ENCODE data around the gene TSC2. TPM values are rescaled to one million over a fixed set of nuclear protein-coding genes. Genes with fewer than 3 reads are reported as not detected.

Gene TSC2
- total and polyA plus RNA-seq, 9 of the 15 experiments (the other 6 are each of a cell fraction or from before 2014, with no cell fraction given): 1.3 to 68.1 (median 16.6) TPM

DNA sequence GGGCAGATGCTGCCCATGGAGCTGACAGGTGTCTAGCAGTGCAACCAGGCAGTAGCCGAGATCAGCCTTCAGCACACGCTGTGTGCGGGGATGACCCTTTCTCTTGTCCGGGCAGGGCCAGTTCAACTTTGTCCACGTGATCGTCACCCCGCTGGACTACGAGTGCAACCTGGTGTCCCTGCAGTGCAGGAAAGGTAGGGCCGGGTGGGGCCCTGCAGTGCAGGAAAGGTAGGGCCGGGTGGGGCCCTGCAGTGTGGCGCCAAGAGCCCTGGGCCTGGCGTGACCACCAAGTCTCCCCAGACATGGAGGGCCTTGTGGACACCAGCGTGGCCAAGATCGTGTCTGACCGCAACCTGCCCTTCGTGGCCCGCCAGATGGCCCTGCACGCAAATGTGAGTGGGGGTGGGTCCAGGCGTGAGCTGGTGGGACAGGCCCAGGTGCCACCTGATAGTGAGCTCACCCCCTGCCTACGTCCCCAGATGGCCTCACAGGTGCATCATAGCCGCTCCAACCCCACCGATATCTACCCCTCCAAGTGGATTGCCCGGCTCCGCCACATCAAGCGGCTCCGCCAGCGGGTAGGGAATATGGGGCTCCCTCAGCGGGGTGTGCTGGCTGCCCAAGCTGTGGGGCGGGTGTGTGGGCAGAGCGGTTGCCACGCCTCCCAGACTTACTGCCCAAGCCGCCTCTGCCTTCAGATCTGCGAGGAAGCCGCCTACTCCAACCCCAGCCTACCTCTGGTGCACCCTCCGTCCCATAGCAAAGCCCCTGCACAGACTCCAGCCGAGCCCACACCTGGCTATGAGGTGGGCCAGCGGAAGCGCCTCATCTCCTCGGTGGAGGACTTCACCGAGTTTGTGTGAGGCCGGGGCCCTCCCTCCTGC is 40.2 kb downstream of the TSC2 start:
- peaks cover 77% of the 10 kb centered on the region; the same call in 2 of the 3 replicates for H3K36me3 ChIP-seq (ENCODE audit: control insufficient read depth, insufficient read depth, low read length)
- DNase-seq (ENCODE audit: extremely low read depth in 1 of 4, low spot score in 3 of 4): no peak
- POLR2A ChIA-PET: interaction anchor here (0.6 to 1.0 kb wide), 3 partner anchors 57 to 216 kb away, joined by 3 read pairs; no protein-coding TSS in a partner anchor
- no peak overlapping the region; a peak in 1 of 4 replicates for H3K9ac ChIP-seq (ENCODE audit: insufficient read depth in 1 of 2, low read depth in 2 of 2, low read length in 2 of 2)
- no peaks in the 10 kb centered on the region for H3K79me2 ChIP-seq (ENCODE audit: control insufficient read depth, insufficient read depth, low read length)
- no peaks in the 10 kb centered on the region for H3K9me1 ChIP-seq (ENCODE audit: control insufficient read depth, insufficient read depth, low read length)
- H4K20me1 ChIP-seq (replicated peaks; ENCODE audit: control insufficient read depth, insufficient read depth, low read length): no peaks in the 10 kb centered on the region
- CTCF ChIA-PET (ENCODE audit: low intra/inter-chr PET ratio): no interaction called here
- WGBS (ENCODE audit: insufficient coverage, low coverage, missing lambda C conversion rate): 91% methylated on average over 36 of the region's 41 CpGs
- no peak overlapping the region for H3K4me3 ChIP-seq
- intact Hi-C loops (cut with micrococcal nuclease) (no loop called here), in situ Hi-C loops (cut with MboI) (loop anchor here (10.0 kb wide), 1 partner anchor 57 kb away; the partner anchor contains the start of gene RAB26)
- BruUV-seq (replicated peaks): no TSS peak
- ATAC-seq: peak; percentile 7; the same call in 1 of the 3 replicates
- no peaks in the 10 kb centered on the region for H3K9me3 ChIP-seq (replicated peaks; ENCODE audit: control insufficient read depth, insufficient read depth, low read depth, low read length)
- H2AFZ ChIP-seq (ENCODE audit: low read depth, low read length): no peak overlapping the region
- H3K27me3 ChIP-seq (ENCODE audit: control insufficient read depth in 2 of 2, insufficient read depth in 2 of 2, low read length in 2 of 2): no peaks in the 10 kb centered on the region
- peaks cover 0 to 32% of the 10 kb centered on the region in 2 experiments; a peak in 1 of 5 replicates for H3K4me1 ChIP-seq (replicated peaks in 1 of 2; ENCODE audit: control insufficient read depth in 2 of 2, insufficient read depth in 2 of 2, low read length in 2 of 2)
- no peak overlapping the region for H3K4me2 ChIP-seq (ENCODE audit: insufficient read depth, low read length)
- no peak for FAIRE-seq
- no peak overlapping the region for H3K27ac ChIP-seq (ENCODE audit: extremely low read depth, low read depth, low read length)
- no peak for TF ChIP-seq FOXJ2 (tag; IDR thresholded peaks at IDR 0.05)
- TF ChIP-seq ZNF224 (CRISPR knock-in tag; IDR thresholded peaks at IDR 0.05): no peak
- TF ChIP-seq POLR2A (conservative IDR thresholded peaks at IDR 0.05): 0 out of 2 replicates have a peak, but pooled peaks have one; percentile 2
- peak; percentile 53 for TF ChIP-seq RBM22 (IDR thresholded peaks at IDR 0.05; ENCODE audit: low read depth, low read length, poor library complexity, severe bottlenecking)
- TF ChIP-seq KHSRP (IDR thresholded peaks at IDR 0.05): no peak
- TF ChIP-seq, protein P1, sequence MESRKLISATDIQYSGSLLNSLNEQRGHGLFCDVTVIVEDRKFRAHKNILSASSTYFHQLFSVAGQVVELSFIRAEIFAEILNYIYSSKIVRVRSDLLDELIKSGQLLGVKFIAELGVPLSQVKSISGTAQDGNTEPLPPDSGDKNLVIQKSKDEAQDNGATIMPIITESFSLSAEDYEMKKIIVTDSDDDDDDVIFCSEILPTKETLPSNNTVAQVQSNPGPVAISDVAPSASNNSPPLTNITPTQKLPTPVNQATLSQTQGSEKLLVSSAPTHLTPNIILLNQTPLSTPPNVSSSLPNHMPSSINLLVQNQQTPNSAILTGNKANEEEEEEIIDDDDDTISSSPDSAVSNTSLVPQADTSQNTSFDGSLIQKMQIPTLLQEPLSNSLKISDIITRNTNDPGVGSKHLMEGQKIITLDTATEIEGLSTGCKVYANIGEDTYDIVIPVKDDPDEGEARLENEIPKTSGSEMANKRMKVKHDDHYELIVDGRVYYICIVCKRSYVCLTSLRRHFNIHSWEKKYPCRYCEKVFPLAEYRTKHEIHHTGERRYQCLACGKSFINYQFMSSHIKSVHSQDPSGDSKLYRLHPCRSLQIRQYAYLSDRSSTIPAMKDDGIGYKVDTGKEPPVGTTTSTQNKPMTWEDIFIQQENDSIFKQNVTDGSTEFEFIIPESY (CRISPR knock-in tag; IDR thresholded peaks at IDR 0.05): peak; percentile 64; the same call in 1 of the 2 replicates
- TF ChIP-seq, protein P2, sequence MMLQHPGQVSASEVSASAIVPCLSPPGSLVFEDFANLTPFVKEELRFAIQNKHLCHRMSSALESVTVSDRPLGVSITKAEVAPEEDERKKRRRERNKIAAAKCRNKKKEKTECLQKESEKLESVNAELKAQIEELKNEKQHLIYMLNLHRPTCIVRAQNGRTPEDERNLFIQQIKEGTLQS (IDR thresholded peaks at IDR 0.05): no peak
- TF ChIP-seq, protein P2 (CRISPR knock-in tag; conservative IDR thresholded peaks at IDR 0.05): no peak
- no peak for TF ChIP-seq MCM7 (IDR thresholded peaks at IDR 0.05)
- TF ChIP-seq BCL6 (CRISPR knock-in tag; IDR thresholded peaks at IDR 0.05): no peak
- TF ChIP-seq RBFOX2 (IDR thresholded peaks at IDR 0.05; ENCODE audit: low read depth, low read length): 0 out of 2 replicates have a peak, but pooled peaks have one; percentile 17
- peak; percentile 36; the same call in 1 of the 2 replicates for TF ChIP-seq POLR2G (IDR thresholded peaks at IDR 0.05; ENCODE audit: low read depth, low read length)
- no peak for TF ChIP-seq ZBED1 (IDR thresholded peaks at IDR 0.05)
- no peak for TF ChIP-seq TAL1 (IDR thresholded peaks at IDR 0.05)
- TF ChIP-seq PRPF4 (IDR thresholded peaks at IDR 0.05; ENCODE audit: insufficient read depth, low read depth, low read length, poor library complexity, severe bottlenecking): no peak
- TF ChIP-seq ZNF274 (IDR thresholded peaks at IDR 0.05; ENCODE audit: borderline replicate concordance, low read depth, low read length): no peak
- no peak for TF ChIP-seq HEY1 (CRISPR knock-in tag; IDR thresholded peaks at IDR 0.05; ENCODE audit: borderline replicate concordance)
- TF ChIP-seq ZNF668 (CRISPR knock-in tag; IDR thresholded peaks at IDR 0.05): no peak
- TF ChIP-seq, protein P3, sequence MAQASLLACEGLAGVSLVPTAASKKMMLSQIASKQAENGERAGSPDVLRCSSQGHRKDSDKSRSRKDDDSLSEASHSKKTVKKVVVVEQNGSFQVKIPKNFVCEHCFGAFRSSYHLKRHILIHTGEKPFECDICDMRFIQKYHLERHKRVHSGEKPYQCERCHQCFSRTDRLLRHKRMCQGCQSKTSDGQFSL (CRISPR knock-in tag; IDR thresholded peaks at IDR 0.05): 0 out of 2 replicates have a peak, but pooled peaks have one; percentile 6
- TF ChIP-seq, protein P3 (tag; IDR thresholded peaks at IDR 0.05): no peak

All from K562 (cell line).